GM21723 (cell line): ENCODE results near the gene ZBED6.
"Not testable (repeated sequence)": the region's sequence is repeated elsewhere in the genome, so short reads cannot be mapped to it uniquely, and the experiment has no call there.

Experiments
- ATAC-seq: cut with Tn5 transposase; IDR thresholded peaks from one replicate; pipeline ENCODE4 v1.9.1; 2021; ENCODE audit warnings: mild to moderate bottlenecking, moderate library complexity; ENCODE audit not compliant: unreplicated experiment

ZBED6 gene

GRCh38 chr1:203795441-203796235 lies at the start of gene ZBED6, which contains the start of gene ZC3H11A:
TSS of gene ZBED6 (plus strand) at chr1:203795623. CDS start at chr1:203797523, 1,900 bp downstream.
TSS of gene ZC3H11A (plus strand) at chr1:203795623. CDS start at chr1:203817071, 21,448 bp downstream.
- peak; percentile 97 for ATAC-seq

GRCh38 chr1:203746281-203746680 lies 49.1 kb upstream of the ZBED6 start:
- no peak for ATAC-seq

GRCh38 chr1:203751051-203751450 lies 44.4 kb upstream of the ZBED6 start:
- no peak for ATAC-seq

- not testable (repeated sequence) for ATAC-seq
These were observed 43.6 kb upstream of the ZBED6 start for GRCh38 chr1:203751618-203752361.

- peak; percentile 75 for ATAC-seq
These were observed 41.0 kb upstream of the ZBED6 start for GRCh38 chr1:203754455-203754864.

GRCh38 chr1:203756036-203756435 lies 39.4 kb upstream of the ZBED6 start:
- no peak for ATAC-seq

- ATAC-seq, result not testable (repeated sequence)
These were observed 36.7 kb upstream of the ZBED6 start for GRCh38 chr1:203758749-203759148.

GRCh38 chr1:203760506-203760905 lies 34.9 kb upstream of the ZBED6 start:
- no peak for ATAC-seq

- ATAC-seq, result not testable (repeated sequence)
These were observed 33.5 kb upstream of the ZBED6 start for GRCh38 chr1:203761958-203762357.

GRCh38 chr1:203763505-203763904 lies 31.9 kb upstream of the ZBED6 start:
- no peak for ATAC-seq

GRCh38 chr1:203764105-203765028 lies 31.1 kb upstream of the ZBED6 start:
- peak; percentile 17 for ATAC-seq

GRCh38 chr1:203765029-203765837 lies 30.2 kb upstream of the ZBED6 start, which contains the start of gene LAX1:
TSS of gene LAX1 (plus strand) at chr1:203765183. CDS start at chr1:203765566, 383 bp downstream.
- ATAC-seq, result peak; percentile 87

- ATAC-seq, result no peak
These were observed 27.2 kb upstream of the ZBED6 start for GRCh38 chr1:203768256-203768655.

- no peak for ATAC-seq
These were observed 25.7 kb upstream of the ZBED6 start for GRCh38 chr1:203769505-203770343.

- ATAC-seq, result no peak
These were observed 23.5 kb upstream of the ZBED6 start for GRCh38 chr1:203771901-203772301.

GRCh38 chr1:203772836-203773235 lies 22.6 kb upstream of the ZBED6 start:
- no peak for ATAC-seq

- no peak for ATAC-seq
These were observed 18.8 kb upstream of the ZBED6 start for GRCh38 chr1:203776636-203777035.

- no peak for ATAC-seq
These were observed 17.8 kb upstream of the ZBED6 start for GRCh38 chr1:203777596-203777995.

- no peak for ATAC-seq
These were observed 17.3 kb upstream of the ZBED6 start for GRCh38 chr1:203778146-203778545.
